ENCODE results near the gene RPRD2. TPM values are rescaled to one million over a fixed set of nuclear protein-coding genes. Genes with fewer than 3 reads are reported as not detected.

RPRD2 gene
- total and polyA plus RNA-seq, 9 of the 15 experiments (the other 6 are each of a cell fraction or from before 2014, with no cell fraction given), result 1.5 to 21.6 (median 7.7) TPM

- H3K27ac ChIP-seq (ENCODE audit: extremely low read depth, low read depth, low read length), result no peak overlapping the region
- WGBS (ENCODE audit: insufficient coverage, low coverage, missing lambda C conversion rate), result 92% methylated on average over 8 of the region's 8 CpGs
- H3K9ac ChIP-seq (ENCODE audit: insufficient read depth in 1 of 2, low read depth in 2 of 2, low read length in 2 of 2), result no peak overlapping the region
- in situ Hi-C loops (cut with MboI), result no loop called here
- H3K9me3 ChIP-seq (replicated peaks; ENCODE audit: control insufficient read depth, insufficient read depth, low read depth, low read length), result no peaks in the 10 kb centered on the region
- intact Hi-C loops (cut with micrococcal nuclease), result no loop called here
- FAIRE-seq (no peak), DNase-seq (ENCODE audit: extremely low read depth in 1 of 4, low spot score in 3 of 4) (no peak), ATAC-seq (no peak)
- TF ChIP-seq ADNP (tag; IDR thresholded peaks at IDR 0.05) (0 out of 2 replicates have a peak, but pooled peaks have one; percentile 46), SMARCA5 (IDR thresholded peaks at IDR 0.05) (0 out of 2 replicates have a peak, but pooled peaks have one; percentile 26), DDX20 (tag; IDR thresholded peaks at IDR 0.05; ENCODE audit: low read depth) (no peak), RBM25 (IDR thresholded peaks at IDR 0.05; ENCODE audit: low read depth, low read length, severe bottlenecking) (peak; percentile 70), KLF1 (tag; IDR thresholded peaks at IDR 0.05) (no peak), CCNT2 (IDR thresholded peaks at IDR 0.05; ENCODE audit: borderline replicate concordance, extremely low read depth, insufficient read length, low read depth, low read length) (no peak), STAG1 (CRISPR knock-in tag; IDR thresholded peaks at IDR 0.05; ENCODE audit: borderline replicate concordance) (no peak), CHD4 (IDR thresholded peaks at IDR 0.05; ENCODE audit: insufficient read depth, insufficient replicate concordance, low read depth, low read length, poor library complexity, severe bottlenecking) (peak; percentile 40), BCOR (IDR thresholded peaks at IDR 0.05) (peak; percentile 49; the same call in 1 of the 2 replicates), AFF4 (CRISPR knock-in tag; IDR thresholded peaks at IDR 0.05) (no peak)
- H3K27me3 ChIP-seq (ENCODE audit: control insufficient read depth in 2 of 2, insufficient read depth in 2 of 2, low read length in 2 of 2), result no peaks in the 10 kb centered on the region
- H3K9me1 ChIP-seq (ENCODE audit: control insufficient read depth, insufficient read depth, low read length), result no peaks in the 10 kb centered on the region
- BruUV-seq (replicated peaks), result no TSS peak
- peaks cover 0 to 9% of the 10 kb centered on the region in 2 experiments; a peak in 3 of 5 replicates for H3K4me1 ChIP-seq (replicated peaks in 1 of 2; ENCODE audit: control insufficient read depth in 2 of 2, insufficient read depth in 2 of 2, low read length in 2 of 2)
- peaks cover 12% of the 10 kb centered on the region; the same call in 1 of the 2 replicates for H4K20me1 ChIP-seq (replicated peaks; ENCODE audit: control insufficient read depth, insufficient read depth, low read length)
- no peak overlapping the region for H2AFZ ChIP-seq (ENCODE audit: low read depth, low read length)
- ChIA-PET CTCF (ENCODE audit: low intra/inter-chr PET ratio) (no interaction called here), POLR2A (interaction anchor here (0.5 to 3.1 kb wide), 7 partner anchors 10 to 33 kb away, joined by 3 to 11 read pairs (median 3); no protein-coding TSS in a partner anchor)
- H3K4me2 ChIP-seq (ENCODE audit: insufficient read depth, low read length), result no peak overlapping the region
- no peak overlapping the region for H3K4me3 ChIP-seq
- peaks cover 97% of the 10 kb centered on the region for H3K79me2 ChIP-seq (ENCODE audit: control insufficient read depth, insufficient read depth, low read length)
- H3K36me3 ChIP-seq (ENCODE audit: control insufficient read depth, insufficient read depth, low read length), result peaks cover 16% of the 10 kb centered on the region; the same call in 2 of the 3 replicates
Measured at GRCh38 chr1:150371110-150371509, 7.2 kb downstream of the RPRD2 start.
